GM12865 (cell line): ENCODE data around the gene CENPN.

Experiments
- DNase-seq: peaks from one replicate; pipeline ENCODE4 v3.0.0; 2010; ENCODE audit warnings: low read depth
- H3K4me3 ChIP-seq: 2 replicates; pipeline ENCODE4 v1.5.1; 2011; ENCODE audit warnings: mild to moderate bottlenecking, low read depth, low read length, control low read depth
- TF ChIP-seq, protein P1 (sequence below): IDR thresholded peaks from 2 replicates; pipeline ENCODE4 v1.5.1; 2011; ENCODE audit warnings: low read length, control low read depth, low read depth, inconsistent platforms; ENCODE audit not compliant: insufficient read depth; ENCODE audit errors: missing control alignments

The CENPN gene

DNA sequence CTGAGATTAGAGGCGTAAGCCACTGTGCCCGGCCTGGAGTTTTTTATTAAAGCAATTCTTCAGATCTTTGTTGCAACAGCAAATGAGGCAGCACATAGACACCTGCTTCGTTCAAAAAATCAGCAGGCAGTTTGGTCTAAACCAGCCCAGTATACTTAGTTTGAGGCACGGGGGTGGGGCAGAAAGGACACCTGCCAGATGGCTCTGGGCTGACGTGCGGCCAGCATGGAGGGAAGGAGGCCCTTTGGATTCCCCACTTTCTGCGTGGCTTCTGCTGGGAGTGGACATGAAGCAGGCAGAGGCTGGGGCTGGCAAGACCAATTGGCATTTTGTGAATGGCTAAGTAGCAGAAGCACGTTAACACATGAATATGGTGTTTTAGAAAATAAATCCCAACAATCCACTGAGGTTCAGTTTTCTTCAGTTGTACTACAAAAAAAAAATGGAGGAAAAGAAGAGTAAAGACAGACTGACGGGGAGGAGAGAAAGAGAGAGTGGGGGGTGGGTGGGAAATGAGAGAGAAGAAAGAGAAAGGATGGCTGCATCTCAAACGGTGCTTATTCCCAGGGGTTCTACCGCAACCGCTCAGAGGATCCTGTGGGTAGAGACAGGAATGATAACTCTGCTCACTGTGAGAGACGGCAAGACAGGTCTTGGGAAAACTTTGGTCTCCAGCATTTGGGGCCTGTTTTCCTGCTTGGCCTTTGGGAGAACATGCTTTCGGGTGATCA lies 53.7 kb downstream of the CENPN start:
- H3K4me3 ChIP-seq, result no peak overlapping the region
- TF ChIP-seq, protein P1, sequence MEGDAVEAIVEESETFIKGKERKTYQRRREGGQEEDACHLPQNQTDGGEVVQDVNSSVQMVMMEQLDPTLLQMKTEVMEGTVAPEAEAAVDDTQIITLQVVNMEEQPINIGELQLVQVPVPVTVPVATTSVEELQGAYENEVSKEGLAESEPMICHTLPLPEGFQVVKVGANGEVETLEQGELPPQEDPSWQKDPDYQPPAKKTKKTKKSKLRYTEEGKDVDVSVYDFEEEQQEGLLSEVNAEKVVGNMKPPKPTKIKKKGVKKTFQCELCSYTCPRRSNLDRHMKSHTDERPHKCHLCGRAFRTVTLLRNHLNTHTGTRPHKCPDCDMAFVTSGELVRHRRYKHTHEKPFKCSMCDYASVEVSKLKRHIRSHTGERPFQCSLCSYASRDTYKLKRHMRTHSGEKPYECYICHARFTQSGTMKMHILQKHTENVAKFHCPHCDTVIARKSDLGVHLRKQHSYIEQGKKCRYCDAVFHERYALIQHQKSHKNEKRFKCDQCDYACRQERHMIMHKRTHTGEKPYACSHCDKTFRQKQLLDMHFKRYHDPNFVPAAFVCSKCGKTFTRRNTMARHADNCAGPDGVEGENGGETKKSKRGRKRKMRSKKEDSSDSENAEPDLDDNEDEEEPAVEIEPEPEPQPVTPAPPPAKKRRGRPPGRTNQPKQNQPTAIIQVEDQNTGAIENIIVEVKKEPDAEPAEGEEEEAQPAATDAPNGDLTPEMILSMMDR, result no peak
- DNase-seq, result no peak

DNA sequence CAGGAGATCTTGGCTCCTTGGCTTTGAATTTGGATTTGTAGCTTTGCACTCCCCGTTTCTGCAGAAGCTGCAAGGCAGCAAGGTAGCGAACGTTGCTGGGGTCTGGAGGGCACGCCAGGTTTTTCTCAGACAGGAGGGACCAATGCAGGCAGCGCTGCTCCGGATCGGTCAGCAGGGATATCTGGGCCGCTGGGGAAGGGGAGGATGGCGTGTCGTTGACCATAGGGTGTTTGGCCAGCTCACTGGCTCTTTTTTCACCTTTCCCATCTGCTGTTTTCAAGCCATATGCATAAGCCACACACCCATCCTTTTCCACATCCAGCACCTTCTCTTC lies 54.3 kb downstream of the CENPN start:
- TF ChIP-seq, protein P1, result no peak
- DNase-seq, result no peak
- no peak overlapping the region for H3K4me3 ChIP-seq

DNA sequence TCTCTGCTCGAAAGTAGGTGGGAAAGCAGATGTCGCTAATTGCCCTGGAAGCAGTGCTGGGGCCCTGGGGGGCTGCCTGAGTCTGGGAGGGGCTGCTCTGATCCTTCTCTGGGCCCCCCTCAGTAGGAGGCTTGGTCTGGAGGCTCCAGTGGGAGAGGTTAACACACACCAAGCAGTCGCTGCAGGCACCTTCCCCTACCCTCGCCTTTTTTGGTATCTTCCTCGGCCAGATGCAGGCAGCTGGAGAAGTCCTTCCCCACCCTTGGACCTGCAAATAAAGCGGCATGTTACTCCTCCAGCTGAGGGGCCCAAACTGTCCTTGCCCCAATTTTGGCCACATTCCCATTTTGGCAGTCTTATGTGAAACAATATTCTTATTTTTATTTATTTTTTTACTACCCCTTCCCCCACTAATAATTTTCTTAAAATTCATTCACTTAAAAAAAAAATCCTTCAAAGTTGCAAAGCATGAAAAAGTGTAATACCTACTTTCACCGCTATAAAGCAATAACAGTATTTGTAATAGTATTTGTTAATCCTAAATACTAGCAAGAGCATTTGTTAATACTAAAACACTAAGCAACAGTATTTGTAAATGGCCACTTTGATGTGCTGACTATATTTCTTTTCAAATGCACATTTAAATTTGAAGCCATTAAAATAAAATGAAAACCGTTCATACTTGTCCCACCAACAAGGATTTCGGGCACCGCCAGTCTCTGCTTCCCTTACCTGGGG lies 55.0 kb downstream of the CENPN start:
- TF ChIP-seq, protein P1, result no peak
- no peak for DNase-seq
- no peak overlapping the region for H3K4me3 ChIP-seq

DNA sequence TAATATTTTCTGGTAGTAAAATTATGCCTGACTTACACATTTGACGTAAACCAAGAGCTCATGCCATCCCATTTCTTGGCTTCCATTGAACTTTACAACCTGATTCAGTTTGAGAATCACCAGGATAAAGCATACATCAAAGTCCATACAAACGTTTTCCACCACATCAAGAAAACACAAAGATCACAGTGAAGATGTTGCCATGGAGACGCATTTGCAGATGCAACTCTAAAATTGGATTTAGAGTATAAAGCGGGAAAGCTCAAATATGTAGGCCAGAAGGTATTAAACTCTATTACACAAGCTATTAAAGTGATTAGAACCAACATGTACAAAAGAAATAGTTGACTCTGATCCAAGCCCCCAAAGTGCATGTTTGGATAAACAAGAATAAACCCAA lies 59.7 kb downstream of the CENPN start:
- no peak for DNase-seq
- no peak overlapping the region for H3K4me3 ChIP-seq

DNA sequence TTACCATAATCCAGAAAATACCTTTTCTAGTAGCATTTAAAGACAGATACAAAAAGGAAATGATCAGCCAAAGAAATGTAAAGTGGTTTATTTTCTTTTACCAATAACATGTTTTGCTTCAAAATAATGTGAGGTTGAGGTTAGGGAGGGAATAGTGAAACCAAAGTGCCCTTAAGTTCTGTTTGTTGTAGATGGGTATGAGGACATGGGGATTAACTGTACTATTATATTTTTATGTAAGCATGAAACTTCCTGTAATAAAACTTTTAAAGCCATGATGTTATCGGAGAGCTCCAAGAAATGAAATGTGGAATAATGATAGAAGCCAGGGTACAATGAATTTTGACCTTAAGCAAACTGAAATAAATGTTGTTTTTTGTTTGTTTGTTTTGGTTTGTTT lies 60.2 kb downstream of the CENPN start:
- TF ChIP-seq, protein P1, result no peak
- no peak overlapping the region for H3K4me3 ChIP-seq
- no peak for DNase-seq

More for the DNA sequence above, 59.7 kb downstream of the CENPN start:
- TF ChIP-seq, protein P1, result no peak

DNA sequence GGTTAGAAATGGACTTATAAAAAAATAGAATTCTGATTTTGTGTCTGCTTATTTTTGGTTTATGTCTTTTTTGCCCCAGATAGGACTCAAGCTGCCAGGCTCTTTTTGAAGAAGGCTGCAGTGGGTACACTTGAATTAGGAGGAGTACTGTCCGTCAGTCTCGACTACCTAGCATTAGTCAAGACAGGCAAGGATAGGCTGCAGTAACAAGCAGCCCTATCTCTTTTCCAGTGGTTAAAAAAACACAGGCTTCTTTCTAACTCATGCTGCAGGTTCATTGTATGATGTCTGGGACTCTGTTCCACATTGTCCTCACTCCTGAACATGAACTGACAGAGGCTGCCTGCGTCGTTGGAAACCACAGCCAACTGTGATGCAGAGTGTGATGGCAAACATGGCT lies 62.0 kb downstream of the CENPN start:
- H3K4me3 ChIP-seq, result no peak overlapping the region
- DNase-seq, result no peak
- TF ChIP-seq, protein P1, result no peak
